Mesendoderm (in vitro differentiated cells): ENCODE data around the gene WDR87.

Experiments
- DNase-seq: peaks from one replicate; pipeline ENCODE4 v3.0.0; 2013
- H2AK5ac ChIP-seq: 2 replicates; pipeline ENCODE4 v1.6.1; 2013; ENCODE audit warnings: low read length, inconsistent platforms
- H2BK120ac ChIP-seq: 2 replicates; pipeline ENCODE4 v1.6.1; 2013; ENCODE audit warnings: low read depth, mild to moderate bottlenecking, low read length, moderate library complexity, mixed read lengths
- H2BK15ac ChIP-seq: replicated peaks from 2 replicates; pipeline ENCODE4 v1.6.1; 2013; ENCODE audit warnings: low read depth, mild to moderate bottlenecking, moderate library complexity
- H2BK5ac ChIP-seq: 2 replicates; pipeline ENCODE4 v1.6.1; 2013; ENCODE audit warnings: low read length, inconsistent platforms
- H3K18ac ChIP-seq: 2 replicates; pipeline ENCODE4 v1.6.1; 2013; ENCODE audit warnings: mild to moderate bottlenecking, low read length, mixed read lengths
- H3K23ac ChIP-seq: one replicate; pipeline ENCODE4 v1.6.1; 2013; ENCODE audit warnings: low read length
- H3K27ac ChIP-seq: 2 replicates; pipeline ENCODE4 v1.5.1; 2013; ENCODE audit warnings: low read depth, mild to moderate bottlenecking, inconsistent platforms, low read length, moderate library complexity
- H3K27me3 ChIP-seq: 2 replicates; pipeline ENCODE4 v1.6.1; 2013; ENCODE audit warnings: low read length, control low read depth, mild to moderate bottlenecking, inconsistent platforms; ENCODE audit not compliant: insufficient read depth, poor library complexity
- H3K36me3 ChIP-seq: 2 replicates; pipeline ENCODE4 v1.6.1; 2013; ENCODE audit warnings: low read length, inconsistent platforms; ENCODE audit not compliant: control insufficient read depth, insufficient read depth
- H3K4ac ChIP-seq: one replicate; pipeline ENCODE4 v1.6.1; 2013; ENCODE audit warnings: low read depth, mild to moderate bottlenecking, low read length, moderate library complexity
- H3K4me1 ChIP-seq: 2 replicates; pipeline ENCODE4 v1.6.1; 2013; ENCODE audit warnings: low read depth, low read length, inconsistent platforms; ENCODE audit not compliant: control insufficient read depth
- H3K4me2 ChIP-seq: 2 replicates; pipeline ENCODE4 v1.6.1; 2013; ENCODE audit warnings: low read length
- H3K4me3 ChIP-seq: 2 replicates; pipeline ENCODE4 v1.5.1; 2013; ENCODE audit warnings: mild to moderate bottlenecking, low read length
- H3K56ac ChIP-seq: one replicate; pipeline ENCODE4 v1.6.1; 2013; ENCODE audit warnings: low read length
- H3K79me1 ChIP-seq: 2 replicates; pipeline ENCODE4 v1.6.1; 2013; ENCODE audit warnings: low read length, inconsistent platforms
- H3K79me2 ChIP-seq: 2 replicates; pipeline ENCODE4 v1.6.1; 2013; ENCODE audit warnings: mild to moderate bottlenecking, low read length; ENCODE audit not compliant: control insufficient read depth, insufficient read depth
- H3K9ac ChIP-seq: 2 replicates; pipeline ENCODE4 v1.6.1; 2013; ENCODE audit warnings: low read length, inconsistent platforms
- H4K5ac ChIP-seq: one replicate; pipeline ENCODE4 v1.6.1; 2013; ENCODE audit warnings: low read length
- H4K8ac ChIP-seq: one replicate; pipeline ENCODE4 v1.6.1; 2013; ENCODE audit warnings: low read depth, mild to moderate bottlenecking, control low read depth, low read length, moderate library complexity
- WGBS: extraction: QIAGEN DNeasy Blood & Tissue Kit; methylation state at CpG from one replicate; pipeline ENCODE4 v1.1.7; 2013; ENCODE audit warnings: low lambda C conversion rate, missing lambda C conversion rate; ENCODE audit not compliant: insufficient coverage; ENCODE audit errors: extremely low coverage; 5-methylcytosine and 5-hydroxymethylcytosine counted together

The WDR87 gene

GRCh38 chr19:37933937-37934358, 27.6 kb upstream of the WDR87 start:
- no peak overlapping the region for H2BK5ac ChIP-seq
- peaks cover 5% of the 10 kb centered on the region for H3K79me2 ChIP-seq
- H4K8ac ChIP-seq, result no peak overlapping the region
- no peak overlapping the region for H3K18ac ChIP-seq
- WGBS, result no CpG with 5 or more reads among the region's 9 CpGs
- no peak overlapping the region for H2BK15ac ChIP-seq
- H3K9ac ChIP-seq, result no peak overlapping the region
- no peak overlapping the region for H3K56ac ChIP-seq
- no peak overlapping the region for H2AK5ac ChIP-seq
- H4K5ac ChIP-seq, result no peak overlapping the region
- H3K4me2 ChIP-seq, result no peak overlapping the region
- H3K23ac ChIP-seq, result no peak overlapping the region
- no peak overlapping the region for H2BK120ac ChIP-seq
- H3K4ac ChIP-seq, result no peak overlapping the region
- no peaks in the 10 kb centered on the region for H3K27me3 ChIP-seq
- H3K79me1 ChIP-seq, result peaks cover 17% of the 10 kb centered on the region
- H3K4me1 ChIP-seq, result peaks cover 2% of the 10 kb centered on the region
- no peak overlapping the region for H3K27ac ChIP-seq
- no peak overlapping the region for H3K4me3 ChIP-seq
- H3K36me3 ChIP-seq, result no peaks in the 10 kb centered on the region
- peak; percentile 41 for DNase-seq

DNA sequence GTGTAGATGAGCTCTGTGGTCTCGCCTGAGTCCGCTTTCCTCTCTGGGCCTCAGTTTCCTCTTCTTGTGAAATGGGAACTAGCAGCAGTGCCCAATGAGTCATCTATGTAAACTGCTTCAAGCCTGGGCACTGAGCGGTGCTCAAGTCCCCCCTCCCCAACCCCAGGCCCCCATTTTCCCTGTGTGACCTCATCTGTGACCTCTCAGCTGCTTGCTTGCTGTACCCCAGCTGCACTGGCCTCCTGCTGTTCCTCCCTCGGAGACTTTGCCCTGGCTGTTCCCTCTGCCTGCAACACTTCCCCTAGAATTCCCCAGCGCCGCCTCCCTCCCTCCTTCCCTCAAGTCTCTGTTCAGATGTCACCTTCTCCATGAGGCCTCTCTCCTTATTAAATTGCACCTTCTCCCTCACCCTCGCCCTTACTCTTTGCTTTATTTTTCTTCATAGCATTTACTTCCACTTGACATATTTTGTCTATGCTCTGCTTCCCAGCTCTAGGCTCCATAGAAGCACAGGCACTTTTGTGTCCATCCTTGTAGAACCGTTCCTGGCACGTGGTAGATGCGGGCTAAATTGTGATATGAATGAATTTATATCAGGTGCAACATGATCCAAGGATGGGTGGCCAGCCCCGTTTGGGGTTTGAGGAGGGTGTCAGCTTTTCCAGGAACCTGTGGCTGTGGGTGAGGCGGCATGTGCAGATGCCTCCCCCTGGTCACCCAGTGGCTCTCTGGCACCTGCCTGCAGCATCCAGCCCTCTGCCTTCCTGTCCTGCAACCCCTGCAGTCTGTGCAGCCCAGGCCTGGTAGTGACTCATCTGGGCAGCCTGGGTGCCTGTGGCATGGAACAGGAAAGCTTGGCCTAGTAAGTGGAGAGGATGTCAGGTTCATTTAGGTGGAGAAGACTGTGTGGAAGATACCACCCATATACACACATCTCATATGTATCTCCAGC, 26.9 kb upstream of the WDR87 start:
- Histone ChIP-seq H4K5ac (no peak overlapping the region), H3K36me3 (no peaks in the 10 kb centered on the region), H3K79me1 (peaks cover 18% of the 10 kb centered on the region), H3K4me3 (no peak overlapping the region), H2BK120ac (peak overlapping the region; percentile 16), H3K56ac (peak overlapping the region; percentile 61), H4K8ac (no peak overlapping the region), H3K9ac (peak overlapping the region; percentile 42), H3K4me1 (peaks cover 5% of the 10 kb centered on the region), H2AK5ac (no peak overlapping the region), H3K27ac (peak overlapping the region; percentile 28), H2BK5ac (no peak overlapping the region), H3K4ac (no peak overlapping the region), H3K23ac (no peak overlapping the region), H3K18ac (peak overlapping the region; percentile 41), H3K27me3 (no peaks in the 10 kb centered on the region), H2BK15ac (no peak overlapping the region), H3K79me2 (peaks cover 5% of the 10 kb centered on the region), H3K4me2 (peak overlapping the region; percentile 52)
- WGBS, result no CpG with 5 or more reads among the region's 12 CpGs
- DNase-seq, result peak; percentile 28

- H3K56ac ChIP-seq, result peak overlapping the region; percentile 72
- no peak overlapping the region for H2BK120ac ChIP-seq
- peak overlapping the region; percentile 39 for H3K27ac ChIP-seq
- H3K79me2 ChIP-seq, result peaks cover 5% of the 10 kb centered on the region
- no peaks in the 10 kb centered on the region for H3K27me3 ChIP-seq
- H4K5ac ChIP-seq, result no peak overlapping the region
- no peaks in the 10 kb centered on the region for H3K36me3 ChIP-seq
- WGBS, result no CpG with 5 or more reads among the region's 30 CpGs
- DNase-seq, result peak; percentile 87
- peaks cover 17% of the 10 kb centered on the region for H3K79me1 ChIP-seq
- no peak overlapping the region for H3K4me3 ChIP-seq
- H3K23ac ChIP-seq, result no peak overlapping the region
- H2AK5ac ChIP-seq, result no peak overlapping the region
- no peak overlapping the region for H4K8ac ChIP-seq
- peaks cover 5% of the 10 kb centered on the region for H3K4me1 ChIP-seq
- peak overlapping the region; percentile 42 for H3K9ac ChIP-seq
- H3K4me2 ChIP-seq, result peak overlapping the region; percentile 52
- no peak overlapping the region for H3K4ac ChIP-seq
- peak overlapping the region; percentile 33 for H3K18ac ChIP-seq
- H2BK15ac ChIP-seq, result no peak overlapping the region
- no peak overlapping the region for H2BK5ac ChIP-seq
Observed at GRCh38 chr19:37931881-37932655, 25.7 kb upstream of the WDR87 start.

- Histone ChIP-seq H2BK5ac (no peak overlapping the region), H4K8ac (no peak overlapping the region), H2BK120ac (no peak overlapping the region), H3K18ac (no peak overlapping the region), H3K4me3 (no peak overlapping the region), H3K4ac (no peak overlapping the region), H3K36me3 (no peaks in the 10 kb centered on the region), H3K27me3 (no peaks in the 10 kb centered on the region), H3K27ac (no peak overlapping the region), H3K56ac (no peak overlapping the region), H2AK5ac (no peak overlapping the region), H4K5ac (no peak overlapping the region), H3K23ac (no peak overlapping the region), H3K79me2 (peaks cover 5% of the 10 kb centered on the region), H3K4me1 (peaks cover 5% of the 10 kb centered on the region), H3K79me1 (peaks cover 13% of the 10 kb centered on the region), H3K9ac (no peak overlapping the region), H3K4me2 (no peak overlapping the region), H2BK15ac (no peak overlapping the region)
- no CpG with 5 or more reads among the region's 5 CpGs for WGBS
- DNase-seq, result no peak
Observed at GRCh38 chr19:37930416-37930815, 24.0 kb upstream of the WDR87 start.

DNA sequence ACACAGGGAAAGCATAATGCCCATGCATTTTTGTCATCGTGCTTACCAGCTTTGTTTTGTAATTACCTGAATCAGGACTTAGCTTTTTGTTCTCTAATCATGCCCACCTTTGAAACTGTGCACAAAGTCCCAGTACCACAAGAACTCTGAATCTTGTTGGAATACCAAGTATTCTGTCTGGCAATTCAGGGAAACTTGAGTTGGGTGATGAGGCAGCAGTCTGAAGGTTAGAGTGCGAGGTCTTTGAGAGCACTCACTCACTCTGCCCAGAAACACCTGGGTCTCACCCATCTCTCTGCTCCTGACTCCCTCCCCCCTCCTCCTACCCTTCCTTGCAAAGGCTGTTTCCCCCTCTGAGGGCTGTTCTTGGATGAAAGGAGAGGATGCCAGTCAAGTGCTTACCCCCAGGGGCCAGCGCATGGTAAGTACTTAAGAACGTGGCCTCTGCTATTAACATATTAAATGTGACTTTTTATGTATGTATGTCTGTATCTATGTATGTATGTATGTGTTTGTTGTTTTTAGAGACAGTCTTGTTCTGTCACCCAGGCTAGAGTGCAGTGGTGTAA, 23.0 kb upstream of the WDR87 start:
- Histone ChIP-seq H4K5ac (no peak overlapping the region), H3K4ac (no peak overlapping the region), H2BK120ac (no peak overlapping the region), H3K4me2 (no peak overlapping the region), H3K23ac (no peak overlapping the region), H3K4me1 (peaks cover 5% of the 10 kb centered on the region), H2BK15ac (no peak overlapping the region), H4K8ac (no peak overlapping the region), H3K4me3 (no peak overlapping the region), H3K9ac (no peak overlapping the region), H3K36me3 (no peaks in the 10 kb centered on the region), H3K27me3 (no peaks in the 10 kb centered on the region), H3K18ac (no peak overlapping the region), H3K79me2 (peaks cover 8% of the 10 kb centered on the region), H2AK5ac (no peak overlapping the region), H3K56ac (peak overlapping the region; percentile 42), H3K27ac (no peak overlapping the region), H3K79me1 (peaks cover 15% of the 10 kb centered on the region), H2BK5ac (no peak overlapping the region)
- WGBS, result no CpG with 5 or more reads among the region's 4 CpGs
- no peak for DNase-seq
